Neuronal stem cell (in vitro differentiated cells): ENCODE measurements around the gene NUP93.

Source experiments
- DNase-seq: peaks from one replicate; pipeline ENCODE4 v3.0.0-alpha.2; 2013; ENCODE audit warnings: low spot score
- H2AFZ ChIP-seq: one replicate; pipeline ENCODE4 v1.6.1; 2013; ENCODE audit warnings: mild to moderate bottlenecking, low read length, inconsistent platforms
- H2AK5ac ChIP-seq: 2 replicates; pipeline ENCODE4 v1.6.1; 2013; ENCODE audit warnings: low read depth, mild to moderate bottlenecking, inconsistent platforms, low read length, moderate library complexity, mixed read lengths
- H2BK120ac ChIP-seq: 2 replicates; pipeline ENCODE4 v1.6.1; 2013; ENCODE audit warnings: low read depth, mild to moderate bottlenecking, inconsistent platforms, low read length, moderate library complexity, mixed read lengths
- H2BK12ac ChIP-seq: one replicate; pipeline ENCODE4 v1.6.1; 2013; ENCODE audit warnings: low read length, inconsistent platforms
- H2BK15ac ChIP-seq: 2 replicates; pipeline ENCODE4 v1.6.1; 2013; ENCODE audit warnings: mild to moderate bottlenecking, low read length, inconsistent platforms, mixed read lengths
- H2BK5ac ChIP-seq: one replicate; pipeline ENCODE4 v1.6.1; 2013; ENCODE audit warnings: inconsistent platforms, mild to moderate bottlenecking, low read length, moderate library complexity
- H3K14ac ChIP-seq: one replicate; pipeline ENCODE4 v1.6.1; 2013; ENCODE audit warnings: low read length, inconsistent platforms
- H3K18ac ChIP-seq: 2 replicates; pipeline ENCODE4 v1.6.1; 2013; ENCODE audit warnings: low read length, inconsistent platforms
- H3K23ac ChIP-seq: 2 replicates; pipeline ENCODE4 v1.6.1; 2013; ENCODE audit warnings: low read depth, mild to moderate bottlenecking, mixed read lengths, low read length, inconsistent platforms; ENCODE audit not compliant: poor library complexity
- H3K27ac ChIP-seq: replicated peaks from 3 replicates; pipeline ENCODE4 v1.5.1; 2013; ENCODE audit warnings: low read length, inconsistent platforms
- H3K27me3 ChIP-seq, 3 experiments: 2 replicates each; pipeline ENCODE4 v1.6.1; 2013; ENCODE audit warnings: low read length in 3 of 3, mild to moderate bottlenecking in 2 of 3, inconsistent platforms in 1 of 3, low read depth in 1 of 3, mixed read lengths in 1 of 3, moderate library complexity in 1 of 3; ENCODE audit not compliant: control insufficient read depth in 3 of 3, insufficient read depth in 3 of 3
- H3K36me3 ChIP-seq, 2 donors: replicated peaks in 1 of 2; 2 replicates each; pipeline ENCODE4 v1.6.1; 2013; ENCODE audit warnings: low read length in 2 of 2; ENCODE audit not compliant: control insufficient read depth in 2 of 2, insufficient read depth in 2 of 2
- H3K4ac ChIP-seq: 2 replicates; pipeline ENCODE4 v1.6.1; 2013; ENCODE audit warnings: inconsistent platforms, mild to moderate bottlenecking, low read length, moderate library complexity
- H3K4me1 ChIP-seq, 2 donors: 1 replicate in 1 of 2; 2 replicates in 1 of 2; pipeline ENCODE4 v1.6.1; 2013; ENCODE audit warnings: low read length in 2 of 2, low read depth in 1 of 2; ENCODE audit not compliant: control insufficient read depth in 2 of 2, insufficient read depth in 1 of 2
- H3K4me2 ChIP-seq: one replicate; pipeline ENCODE4 v1.6.1; 2013; ENCODE audit warnings: mild to moderate bottlenecking, low read length, inconsistent platforms; ENCODE audit not compliant: insufficient read depth, poor library complexity, severe bottlenecking
- H3K4me3 ChIP-seq, 2 donors: 2 replicates each; pipeline ENCODE4 v1.5.1; 2013; ENCODE audit warnings: low read length in 2 of 2, mild to moderate bottlenecking in 2 of 2, inconsistent platforms in 1 of 2, moderate library complexity in 1 of 2
- H3K79me1 ChIP-seq: one replicate; pipeline ENCODE4 v1.6.1; 2013; ENCODE audit warnings: low read depth, mild to moderate bottlenecking, inconsistent platforms, low read length, moderate library complexity
- H3K9ac ChIP-seq: one replicate; pipeline ENCODE4 v1.6.1; 2013; ENCODE audit warnings: mild to moderate bottlenecking, low read depth, low read length, inconsistent platforms; ENCODE audit not compliant: poor library complexity
- H3K9me3 ChIP-seq, 2 donors: replicated peaks in 1 of 2; 2 replicates each; pipeline versions ENCODE3 to v1.6.1; 2013; ENCODE audit warnings: low read length in 2 of 2, mild to moderate bottlenecking in 2 of 2, inconsistent platforms in 1 of 2, low read depth in 1 of 2, mixed read lengths in 1 of 2, moderate library complexity in 1 of 2; ENCODE audit not compliant: control insufficient read depth in 2 of 2, insufficient read depth in 1 of 2
- H4K8ac ChIP-seq: one replicate; pipeline ENCODE4 v1.6.1; 2013; ENCODE audit warnings: low read depth, mild to moderate bottlenecking, inconsistent platforms, low read length, moderate library complexity
- H4K91ac ChIP-seq: one replicate; pipeline ENCODE4 v1.6.1; 2013; ENCODE audit warnings: low read length, low read depth, mild to moderate bottlenecking, inconsistent platforms; ENCODE audit not compliant: poor library complexity
- WGBS, 2 donors: extraction: QIAGEN DNeasy Blood & Tissue Kit; methylation state at CpG; one replicate each; pipeline ENCODE4 v1.1.7; 2013; ENCODE audit warnings: missing lambda C conversion rate in 2 of 2, mixed read lengths in 1 of 2; ENCODE audit not compliant: insufficient read length in 2 of 2, insufficient replicate concordance in 1 of 2; ENCODE audit errors: extremely low coverage in 2 of 2; 5-methylcytosine and 5-hydroxymethylcytosine counted together

NUP93 gene

DNA sequence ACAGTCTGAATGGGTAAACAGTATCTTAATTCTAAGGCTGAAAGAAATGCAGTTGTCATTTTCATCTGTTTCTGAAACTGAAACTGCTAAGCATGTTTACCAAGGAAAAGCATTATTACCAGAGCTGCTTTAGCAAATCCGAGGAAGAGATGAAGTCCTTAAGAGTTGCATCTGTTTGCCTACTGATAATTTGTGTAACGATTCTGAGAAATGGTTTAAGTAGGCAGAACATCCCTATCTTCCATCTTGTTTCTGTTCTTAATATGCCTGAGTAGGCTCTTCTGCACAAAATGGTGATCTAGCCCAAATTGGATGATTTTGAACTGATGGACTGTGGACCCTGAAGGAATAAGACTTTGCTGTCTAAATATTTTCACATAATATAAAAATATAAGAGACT lies 34.9 kb downstream of the NUP93 start:
- Histone ChIP-seq H3K4me3 (no peak overlapping the region), H4K91ac (no peak overlapping the region), H3K27me3 (no peaks in the 10 kb centered on the region), H4K8ac (no peak overlapping the region), H2BK12ac (no peak overlapping the region), H3K4me2 (no peak overlapping the region), H3K9me3 (no peaks in the 10 kb centered on the region), H3K4ac (no peak overlapping the region), H2BK120ac (no peak overlapping the region), H2BK5ac (no peak overlapping the region), H3K23ac (no peak overlapping the region), H2AK5ac (no peak overlapping the region), H3K27ac (no peak overlapping the region), H3K14ac (no peak overlapping the region), H3K36me3 (peaks cover 8 to 37% of the 10 kb centered on the region in 2 donors), H2BK15ac (no peak overlapping the region), H3K79me1 (no peaks in the 10 kb centered on the region), H3K9ac (no peak overlapping the region), H3K18ac (no peak overlapping the region), H2AFZ (no peak overlapping the region), H3K4me1 (no peaks in the 10 kb centered on the region)
- WGBS, 2 donors, result no CpG with 5 or more reads among the region's 2 CpGs
- no peak for DNase-seq

- no CpG with 5 or more reads among the region's 4 CpGs for WGBS, 2 donors
- Histone ChIP-seq H3K79me1 (no peaks in the 10 kb centered on the region), H4K8ac (no peak overlapping the region)
These were observed 36.0 kb downstream of the NUP93 start for GRCh38 chr16:56765949-56766348.

DNA sequence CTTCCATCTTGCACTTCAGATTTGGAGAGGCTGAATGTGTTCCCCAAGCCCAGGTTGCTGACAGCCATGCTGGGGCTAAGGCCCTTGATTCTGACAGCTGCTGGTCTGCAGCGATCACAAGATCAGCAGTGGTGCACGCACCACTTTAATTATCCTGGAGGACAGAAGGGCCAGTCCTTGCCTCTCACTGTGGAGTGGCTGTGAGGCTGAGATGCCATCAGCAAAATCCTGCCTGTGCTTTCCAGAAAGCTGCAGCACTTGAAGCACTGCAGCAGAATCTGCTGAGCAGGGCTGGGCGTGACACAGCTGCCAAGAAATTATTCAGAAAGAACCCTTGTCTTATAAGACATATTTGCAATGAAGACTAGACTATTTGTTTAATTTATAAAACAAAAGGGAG lies 37.1 kb downstream of the NUP93 start:
- Histone ChIP-seq H3K9me3 (no peaks in the 10 kb centered on the region), H2BK5ac (no peak overlapping the region), H2BK120ac (no peak overlapping the region), H3K4me3 (peak overlapping the region in 1 of 2 donors; percentile 60), H3K9ac (no peak overlapping the region), H4K91ac (no peak overlapping the region), H4K8ac (no peak overlapping the region), H2BK15ac (no peak overlapping the region), H3K4me1 (no peaks in the 10 kb centered on the region), H3K23ac (no peak overlapping the region), H3K4me2 (no peak overlapping the region), H3K79me1 (no peaks in the 10 kb centered on the region), H3K27me3 (no peaks in the 10 kb centered on the region), H2AK5ac (no peak overlapping the region), H2BK12ac (no peak overlapping the region), H3K18ac (no peak overlapping the region), H2AFZ (no peak overlapping the region), H3K14ac (no peak overlapping the region), H3K36me3 (peaks cover 2 to 16% of the 10 kb centered on the region in 2 donors), H3K27ac (no peak overlapping the region), H3K4ac (no peak overlapping the region)
- DNase-seq, result no peak
- WGBS, 2 donors, result no CpG with 5 or more reads among the region's 3 CpGs

More at GRCh38 chr16:56765949-56766348, 36.0 kb downstream of the NUP93 start:
- Histone ChIP-seq H3K18ac (no peak overlapping the region), H3K36me3 (peaks cover 2 to 26% of the 10 kb centered on the region in 2 donors), H4K91ac (no peak overlapping the region), H2BK12ac (no peak overlapping the region), H3K4me3 (no peak overlapping the region), H3K14ac (no peak overlapping the region), H3K27me3 (no peaks in the 10 kb centered on the region), H3K9ac (no peak overlapping the region), H2BK120ac (no peak overlapping the region), H2BK5ac (no peak overlapping the region), H3K27ac (no peak overlapping the region), H3K4me1 (no peaks in the 10 kb centered on the region), H3K9me3 (no peaks in the 10 kb centered on the region), H3K23ac (no peak overlapping the region), H2BK15ac (no peak overlapping the region), H3K4ac (no peak overlapping the region), H2AK5ac (no peak overlapping the region), H2AFZ (no peak overlapping the region), H3K4me2 (no peak overlapping the region)
- DNase-seq, result no peak

DNA sequence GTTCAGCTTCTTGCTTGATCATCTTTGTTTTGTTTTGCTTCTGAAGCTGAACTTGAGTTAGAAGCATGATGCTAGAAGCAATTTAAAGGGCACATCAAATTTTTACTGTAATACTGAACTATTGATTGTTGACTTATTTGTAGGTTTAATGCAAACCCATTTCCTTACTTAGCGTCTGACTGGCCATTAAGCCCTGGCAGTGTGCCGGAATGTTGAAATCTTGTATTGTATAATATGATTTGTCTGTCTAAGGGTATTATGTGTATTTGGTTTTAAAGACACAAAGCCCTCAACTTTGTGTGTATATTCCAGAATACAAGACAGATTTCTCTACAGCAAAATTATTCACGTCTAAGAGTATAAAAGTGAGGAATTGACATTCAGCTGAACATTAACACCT lies 39.7 kb downstream of the NUP93 start:
- no CpG with 5 or more reads among the region's 3 CpGs for whole genome bisulfite sequencing, 2 donors
- no peaks in the 10 kb centered on the region for H3K79me1 ChIP-seq
- peaks cover 2 to 4% of the 10 kb centered on the region in 2 donors for H3K36me3 ChIP-seq
- no peaks in the 10 kb centered on the region for H3K9me3 ChIP-seq
- H3K4ac ChIP-seq, result no peak overlapping the region
- no peak overlapping the region for H3K14ac ChIP-seq
- no peak for DNase-seq
- no peak overlapping the region for H2BK12ac ChIP-seq
- H3K27ac ChIP-seq, result no peak overlapping the region
- H2BK15ac ChIP-seq, result no peak overlapping the region
- H3K23ac ChIP-seq, result no peak overlapping the region
- no peak overlapping the region for H3K4me2 ChIP-seq
- H2BK120ac ChIP-seq, result no peak overlapping the region
- H3K9ac ChIP-seq, result no peak overlapping the region
- H3K4me1 ChIP-seq, result peaks cover 0 to 3% of the 10 kb centered on the region in 2 donors
- H3K4me3 ChIP-seq, result no peak overlapping the region
- H2AK5ac ChIP-seq, result no peak overlapping the region
- H3K18ac ChIP-seq, result no peak overlapping the region
- H4K8ac ChIP-seq, result no peak overlapping the region
- H2BK5ac ChIP-seq, result no peak overlapping the region
- H3K27me3 ChIP-seq, result no peaks in the 10 kb centered on the region
- no peak overlapping the region for H4K91ac ChIP-seq
- H2AFZ ChIP-seq, result no peak overlapping the region
